Measurements from ENCODE around the gene SETMAR. TPM values are rescaled to one million over a fixed set of nuclear protein-coding genes. Genes with fewer than 3 reads are reported as not detected.

Gene SETMAR
- total RNA-seq, 2 donors from 2014 or later: 7.9 to 16.1 TPM

- Histone ChIP-seq H3K4me1 (no peaks in the 10 kb centered on the region), H3K27me3 (no peaks in the 10 kb centered on the region), H3K27ac (no peak overlapping the region), H3K9me3 (no peaks in the 10 kb centered on the region), H3K4me3 (no peak overlapping the region), H3K9ac (ENCODE audit: low read depth in 2 of 2, low read length in 2 of 2) (no peak overlapping the region), H3K36me3 (no peaks in the 10 kb centered on the region)
- intact Hi-C loops (cut with DNase I): no loop called here
- no peak for TF ChIP-seq CTCF (IDR thresholded peaks at IDR 0.05)
- DNase-seq: no peak
These were observed 10.6 kb downstream of the SETMAR start for GRCh38 chr3:4313606-4314293.

- Histone ChIP-seq H3K9me3 (no peaks in the 10 kb centered on the region), H3K4me3 (no peak overlapping the region), H3K4me1 (no peaks in the 10 kb centered on the region), H3K36me3 (no peaks in the 10 kb centered on the region), H3K27me3 (no peaks in the 10 kb centered on the region), H3K9ac (ENCODE audit: low read depth in 2 of 2, low read length in 2 of 2) (no peak overlapping the region), H3K27ac (no peak overlapping the region)
- no peak for DNase-seq
- no peak for TF ChIP-seq CTCF (IDR thresholded peaks at IDR 0.05)
- intact Hi-C loops (cut with DNase I): no loop called here
These were observed 11.5 kb downstream of the SETMAR start for GRCh38 chr3:4314688-4315087.

GRCh38 chr3:4320096-4320911 lies 17.1 kb downstream of the SETMAR start:
- Histone ChIP-seq H3K9me3 (no peaks in the 10 kb centered on the region), H3K9ac (ENCODE audit: low read depth in 2 of 2, low read length in 2 of 2) (no peak overlapping the region), H3K27ac (no peak overlapping the region), H3K4me1 (no peaks in the 10 kb centered on the region), H3K27me3 (no peaks in the 10 kb centered on the region), H3K36me3 (no peaks in the 10 kb centered on the region), H3K4me3 (no peak overlapping the region)
- TF ChIP-seq CTCF (IDR thresholded peaks at IDR 0.05): no peak
- no peak for DNase-seq
- intact Hi-C loops (cut with DNase I): no loop called here

- Histone ChIP-seq H3K4me3 (no peak overlapping the region), H3K27ac (no peak overlapping the region), H3K4me1 (no peaks in the 10 kb centered on the region), H3K27me3 (no peaks in the 10 kb centered on the region), H3K9ac (ENCODE audit: low read depth in 2 of 2, low read length in 2 of 2) (no peak overlapping the region), H3K9me3 (no peaks in the 10 kb centered on the region), H3K36me3 (no peaks in the 10 kb centered on the region)
- TF ChIP-seq CTCF (IDR thresholded peaks at IDR 0.05): no peak
- no peak for DNase-seq
- intact Hi-C loops (cut with DNase I): no loop called here
These were observed 18.6 kb downstream of the SETMAR start for GRCh38 chr3:4321732-4322131.

- Histone ChIP-seq H3K4me1 (no peaks in the 10 kb centered on the region), H3K36me3 (no peaks in the 10 kb centered on the region), H3K27ac (no peak overlapping the region), H3K9ac (ENCODE audit: low read depth in 2 of 2, low read length in 2 of 2) (no peak overlapping the region), H3K27me3 (no peaks in the 10 kb centered on the region), H3K9me3 (no peaks in the 10 kb centered on the region), H3K4me3 (no peak overlapping the region)
- no peak for TF ChIP-seq CTCF (IDR thresholded peaks at IDR 0.05)
- no peak for DNase-seq
- intact Hi-C loops (cut with DNase I): no loop called here
These were observed 19.5 kb downstream of the SETMAR start for GRCh38 chr3:4322635-4323034.

All from colonic mucosa (tissue), 4 donors.